Measurements from ENCODE around the gene NCOA7.

DNA sequence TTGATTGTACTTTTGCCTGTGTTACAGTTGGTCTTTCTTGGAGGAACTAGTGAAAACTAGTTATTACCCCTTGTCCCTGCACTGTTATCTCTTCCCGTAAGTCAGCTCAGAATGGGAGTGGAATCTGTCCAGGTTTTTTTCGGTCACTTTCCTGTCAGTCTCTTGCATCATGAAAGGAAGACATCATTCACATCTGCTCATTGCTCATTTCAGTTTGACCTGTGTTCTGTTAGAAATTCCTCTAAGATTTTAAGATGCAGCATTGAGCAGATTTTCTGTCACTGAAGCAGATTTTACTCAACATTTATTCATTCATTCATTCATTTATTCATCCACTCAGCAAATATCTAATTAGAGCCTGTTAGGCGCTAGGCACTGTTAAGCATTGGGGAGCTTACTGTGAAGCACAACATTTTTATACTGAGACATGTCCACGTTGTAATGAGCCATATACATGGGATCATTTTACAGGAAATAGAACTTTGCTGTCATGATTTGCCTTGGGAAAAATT is 132.7 kb downstream of the NCOA7 start:
- TF ChIP-seq, protein P1, sequence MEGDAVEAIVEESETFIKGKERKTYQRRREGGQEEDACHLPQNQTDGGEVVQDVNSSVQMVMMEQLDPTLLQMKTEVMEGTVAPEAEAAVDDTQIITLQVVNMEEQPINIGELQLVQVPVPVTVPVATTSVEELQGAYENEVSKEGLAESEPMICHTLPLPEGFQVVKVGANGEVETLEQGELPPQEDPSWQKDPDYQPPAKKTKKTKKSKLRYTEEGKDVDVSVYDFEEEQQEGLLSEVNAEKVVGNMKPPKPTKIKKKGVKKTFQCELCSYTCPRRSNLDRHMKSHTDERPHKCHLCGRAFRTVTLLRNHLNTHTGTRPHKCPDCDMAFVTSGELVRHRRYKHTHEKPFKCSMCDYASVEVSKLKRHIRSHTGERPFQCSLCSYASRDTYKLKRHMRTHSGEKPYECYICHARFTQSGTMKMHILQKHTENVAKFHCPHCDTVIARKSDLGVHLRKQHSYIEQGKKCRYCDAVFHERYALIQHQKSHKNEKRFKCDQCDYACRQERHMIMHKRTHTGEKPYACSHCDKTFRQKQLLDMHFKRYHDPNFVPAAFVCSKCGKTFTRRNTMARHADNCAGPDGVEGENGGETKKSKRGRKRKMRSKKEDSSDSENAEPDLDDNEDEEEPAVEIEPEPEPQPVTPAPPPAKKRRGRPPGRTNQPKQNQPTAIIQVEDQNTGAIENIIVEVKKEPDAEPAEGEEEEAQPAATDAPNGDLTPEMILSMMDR (conservative IDR thresholded peaks at IDR 0.05): no peak
- TF ChIP-seq EZH2 (IDR thresholded peaks at IDR 0.05; ENCODE audit: low read depth): no peak

Measured in PC-9 (cell line).